OCI-LY3 (cell line): Measurements from ENCODE around the gene CAMK2A.
"Not testable (repeated sequence)": the region's sequence is repeated elsewhere in the genome, so short reads cannot be mapped to it uniquely, and the experiment has no call there.

ENCODE experiments used
- H2AFZ ChIP-seq: fragments of 200-600, 300-600 bp; shearing (Covaris generic); 2 replicates; pipeline ENCODE4 v1.6.0; 2014; ENCODE audit warnings: antibody characterized with exemption, low read depth, low read length
- H3K27ac ChIP-seq: fragments of 200-600, 300-600 bp; sonication (generic); 2 replicates; pipeline ENCODE4 v1.5.1; 2014; ENCODE audit warnings: mild to moderate bottlenecking, low read length, moderate library complexity, mixed read lengths
- H3K27me3 ChIP-seq: fragments of 200-600, 300-600 bp; sonication (generic); 2 replicates; pipeline ENCODE4 v1.6.1; 2014; ENCODE audit warnings: low read depth, low read length, mixed read lengths
- H3K36me3 ChIP-seq: fragments of 200-600, 300-600 bp; sonication (generic); replicated peaks from 2 replicates; pipeline ENCODE3; 2014; ENCODE audit warnings: low read depth, low read length, mixed read lengths
- H3K4me1 ChIP-seq: fragments of 300-600, 200-600 bp; sonication (generic); 2 replicates; pipeline ENCODE4 v1.6.1; 2014; ENCODE audit warnings: low read length, mixed read lengths
- H3K4me2 ChIP-seq: fragments of 200-600, 300-600 bp; sonication (generic); 2 replicates; pipeline ENCODE4 v1.6.1; 2014; ENCODE audit warnings: low read length, mixed read lengths
- H3K4me3 ChIP-seq: fragments of 300-600, 200-600 bp; sonication (generic); 2 replicates; pipeline ENCODE4 v1.5.1; 2014; ENCODE audit warnings: antibody characterized with exemption, mild to moderate bottlenecking, low read length, moderate library complexity
- H3K79me2 ChIP-seq: fragments of 300-600, 200-600 bp; shearing (Covaris generic); 2 replicates; pipeline ENCODE4 v1.6.1; 2014; ENCODE audit warnings: mild to moderate bottlenecking, low read length, mixed read lengths
- H3K9ac ChIP-seq: fragments of 300-600, 200-600 bp; shearing (Covaris generic); 2 replicates; pipeline ENCODE4 v1.6.0; 2014; ENCODE audit warnings: mild to moderate bottlenecking, low read length, moderate library complexity
- H3K9me3 ChIP-seq: fragments of 200-600, 300-600 bp; shearing (Covaris generic); 2 replicates; pipeline ENCODE4 v1.6.1; 2014; ENCODE audit warnings: low read length, mixed read lengths; ENCODE audit not compliant: insufficient read depth
- H4K20me1 ChIP-seq: fragments of 200-600, 300-600 bp; sonication (generic); 2 replicates; pipeline ENCODE4 v1.6.1; 2016; ENCODE audit warnings: low read length, mixed read lengths; ENCODE audit not compliant: insufficient read depth
- EZH2phosphoT487 ChIP-seq: fragments of 200-600 bp; shearing (Covaris generic); IDR thresholded peaks from 2 replicates; pipeline ENCODE4 v1.6.1; 2018; ENCODE audit warnings: antibody characterized with exemption, mixed run types, low read depth
- TF ChIP-seq, protein P1 (sequence below): fragments of 200-600, 300-600 bp; sonication (generic); IDR thresholded peaks from 2 replicates; pipeline ENCODE4 v1.5.1; 2014; ENCODE audit warnings: antibody characterized with exemption, low read length, low read depth

The CAMK2A gene

DNA sequence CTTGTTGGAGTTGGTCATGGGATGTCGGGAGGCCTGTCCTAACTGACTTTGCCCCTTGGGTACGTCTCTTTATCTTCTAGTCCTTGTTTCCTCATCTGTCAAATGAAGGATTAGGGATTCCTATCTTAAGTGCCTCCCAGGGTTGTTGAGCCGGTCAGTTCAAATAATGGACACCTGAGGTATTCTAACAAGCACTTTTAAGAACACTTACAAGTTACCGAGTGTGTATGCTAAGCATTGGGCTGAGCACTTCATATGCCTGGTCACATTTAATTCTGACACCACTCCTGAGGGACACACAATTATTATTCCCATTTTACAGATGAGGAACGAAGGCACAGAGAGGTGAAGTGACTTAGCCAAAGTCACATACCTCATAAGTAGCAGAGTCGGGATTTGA is 37.1 kb downstream of the CAMK2A start:
- Histone ChIP-seq H3K36me3 (no peaks in the 10 kb centered on the region), H3K9ac (no peak overlapping the region), H3K79me2 (no peaks in the 10 kb centered on the region), H2AFZ (no peak overlapping the region), H4K20me1 (no peaks in the 10 kb centered on the region), H3K27ac (no peak overlapping the region), H3K27me3 (no peaks in the 10 kb centered on the region), H3K4me1 (no peaks in the 10 kb centered on the region), H3K9me3 (no peaks in the 10 kb centered on the region), H3K4me2 (no peak overlapping the region), H3K4me3 (no peak overlapping the region)
- no peak for TF ChIP-seq EZH2phosphoT487
- TF ChIP-seq, protein P1, sequence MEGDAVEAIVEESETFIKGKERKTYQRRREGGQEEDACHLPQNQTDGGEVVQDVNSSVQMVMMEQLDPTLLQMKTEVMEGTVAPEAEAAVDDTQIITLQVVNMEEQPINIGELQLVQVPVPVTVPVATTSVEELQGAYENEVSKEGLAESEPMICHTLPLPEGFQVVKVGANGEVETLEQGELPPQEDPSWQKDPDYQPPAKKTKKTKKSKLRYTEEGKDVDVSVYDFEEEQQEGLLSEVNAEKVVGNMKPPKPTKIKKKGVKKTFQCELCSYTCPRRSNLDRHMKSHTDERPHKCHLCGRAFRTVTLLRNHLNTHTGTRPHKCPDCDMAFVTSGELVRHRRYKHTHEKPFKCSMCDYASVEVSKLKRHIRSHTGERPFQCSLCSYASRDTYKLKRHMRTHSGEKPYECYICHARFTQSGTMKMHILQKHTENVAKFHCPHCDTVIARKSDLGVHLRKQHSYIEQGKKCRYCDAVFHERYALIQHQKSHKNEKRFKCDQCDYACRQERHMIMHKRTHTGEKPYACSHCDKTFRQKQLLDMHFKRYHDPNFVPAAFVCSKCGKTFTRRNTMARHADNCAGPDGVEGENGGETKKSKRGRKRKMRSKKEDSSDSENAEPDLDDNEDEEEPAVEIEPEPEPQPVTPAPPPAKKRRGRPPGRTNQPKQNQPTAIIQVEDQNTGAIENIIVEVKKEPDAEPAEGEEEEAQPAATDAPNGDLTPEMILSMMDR, result no peak

DNA sequence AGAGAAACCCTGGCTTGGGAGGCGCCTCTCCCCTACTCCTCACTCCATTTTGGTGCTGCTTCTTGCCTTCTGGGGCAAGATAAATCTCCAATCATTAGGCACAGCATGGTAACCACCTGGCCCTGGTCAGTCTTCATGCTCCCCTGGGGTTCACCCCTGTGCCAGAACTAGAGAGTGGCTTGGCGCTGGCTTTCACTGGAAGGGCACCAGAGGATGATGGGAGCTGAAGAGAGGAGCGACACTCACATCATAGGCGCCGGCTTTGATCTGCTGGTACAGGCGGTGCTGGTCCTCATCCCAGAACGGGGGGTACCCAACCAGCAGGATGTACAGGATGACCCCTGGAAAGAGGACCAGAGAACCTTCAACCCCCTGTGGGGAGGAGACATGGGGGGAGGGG is 38.1 kb downstream of the CAMK2A start:
- H3K79me2 ChIP-seq, result no peaks in the 10 kb centered on the region
- H3K27ac ChIP-seq, result no peak overlapping the region
- no peak overlapping the region for H2AFZ ChIP-seq
- no peaks in the 10 kb centered on the region for H3K4me1 ChIP-seq
- TF ChIP-seq EZH2phosphoT487, result no peak
- TF ChIP-seq, protein P1, result no peak
- no peaks in the 10 kb centered on the region for H3K27me3 ChIP-seq
- H3K9ac ChIP-seq, result no peak overlapping the region
- H4K20me1 ChIP-seq, result no peaks in the 10 kb centered on the region
- no peak overlapping the region for H3K4me2 ChIP-seq
- no peaks in the 10 kb centered on the region for H3K36me3 ChIP-seq
- no peaks in the 10 kb centered on the region for H3K9me3 ChIP-seq
- H3K4me3 ChIP-seq, result no peak overlapping the region

DNA sequence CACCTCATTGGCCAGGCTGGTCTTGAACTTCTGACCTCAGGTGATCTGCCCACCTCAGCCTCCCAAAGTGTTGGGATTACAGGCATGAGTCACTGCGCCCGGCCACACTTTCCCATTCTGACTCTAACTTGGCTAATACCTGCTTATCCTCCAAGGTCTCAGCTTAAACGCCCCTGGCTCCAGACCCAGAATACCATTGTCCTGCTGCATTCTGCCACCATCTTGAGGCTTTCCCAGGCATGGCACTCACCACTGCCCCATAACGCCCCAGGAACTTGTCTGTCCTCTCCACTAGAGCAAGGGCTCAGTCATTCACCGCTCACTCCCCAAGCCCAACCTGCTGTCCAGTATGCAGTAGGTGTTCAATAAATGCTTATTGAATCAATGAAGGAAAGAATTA is 39.8 kb downstream of the CAMK2A start:
- Histone ChIP-seq H4K20me1 (no peaks in the 10 kb centered on the region), H3K36me3 (no peaks in the 10 kb centered on the region), H2AFZ (no peak overlapping the region), H3K79me2 (no peaks in the 10 kb centered on the region), H3K9ac (no peak overlapping the region), H3K27ac (no peak overlapping the region), H3K4me2 (no peak overlapping the region), H3K4me3 (no peak overlapping the region), H3K27me3 (no peaks in the 10 kb centered on the region), H3K4me1 (no peaks in the 10 kb centered on the region), H3K9me3 (no peaks in the 10 kb centered on the region)
- TF ChIP-seq, protein P1, result no peak
- TF ChIP-seq EZH2phosphoT487, result no peak

DNA sequence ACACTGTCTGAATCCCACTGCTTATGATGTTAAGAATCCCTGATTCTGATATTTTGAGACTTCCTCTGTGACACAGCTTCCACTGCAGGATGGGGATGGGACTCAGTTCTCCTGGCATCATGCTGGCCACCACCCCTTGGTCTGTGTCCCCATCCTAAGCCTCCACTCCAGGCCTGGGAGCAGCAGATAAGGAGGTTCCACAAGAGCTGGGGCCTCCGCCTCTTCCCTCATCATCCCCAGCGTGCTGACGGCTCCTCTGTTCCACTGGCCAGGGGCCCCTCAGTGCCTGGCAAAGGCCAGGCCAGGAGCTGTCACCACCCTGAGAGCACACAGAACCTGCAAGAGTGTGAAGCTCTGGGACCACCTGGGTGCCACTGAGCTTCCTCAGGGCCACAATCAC is 40.6 kb downstream of the CAMK2A start:
- Histone ChIP-seq H3K9me3 (no peaks in the 10 kb centered on the region), H3K27ac (no peak overlapping the region), H3K4me1 (no peaks in the 10 kb centered on the region), H3K36me3 (no peaks in the 10 kb centered on the region), H3K4me3 (no peak overlapping the region), H4K20me1 (no peaks in the 10 kb centered on the region), H2AFZ (no peak overlapping the region), H3K27me3 (no peaks in the 10 kb centered on the region), H3K9ac (no peak overlapping the region), H3K4me2 (no peak overlapping the region), H3K79me2 (no peaks in the 10 kb centered on the region)
- TF ChIP-seq EZH2phosphoT487, result no peak
- TF ChIP-seq, protein P1, result no peak

DNA sequence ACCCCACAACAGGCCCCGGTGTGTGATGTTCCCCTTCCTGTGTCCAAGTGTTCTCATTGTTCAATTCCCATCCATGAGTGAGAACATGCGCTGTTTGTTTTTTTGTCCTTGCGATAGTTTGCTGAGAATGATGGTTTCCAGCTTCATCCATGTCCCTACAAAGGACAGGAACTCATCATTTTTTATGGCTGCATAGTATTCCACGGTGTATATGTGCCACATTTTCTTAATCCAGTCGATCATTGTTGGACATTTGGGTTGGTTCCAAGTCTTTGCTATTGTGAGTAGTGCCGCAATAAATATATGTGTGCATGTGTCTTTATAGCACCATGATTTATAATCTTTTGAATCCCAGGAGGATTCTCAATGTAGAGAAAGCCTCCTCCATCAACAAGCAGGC is 41.1 kb downstream of the CAMK2A start:
- H4K20me1 ChIP-seq, H3K4me2 ChIP-seq, H3K9ac ChIP-seq, H3K27me3 ChIP-seq, H3K79me2 ChIP-seq, H3K36me3 ChIP-seq, H3K27ac ChIP-seq, H3K4me1 ChIP-seq, H3K9me3 ChIP-seq, H2AFZ ChIP-seq, H3K4me3 ChIP-seq: not testable (repeated sequence)
